Fibroblast of skin of left quadriceps (primary cell): ENCODE results near the gene DEK.
"Not testable (repeated sequence)": the region's sequence is repeated elsewhere in the genome, so short reads cannot be mapped to it uniquely, and the experiment has no call there.

Experiments
- DNase-seq, 2 experiments: peaks; one replicate each; pipeline ENCODE4 v3.0.0-alpha.2; 2013; ENCODE audit warnings: low read depth in 2 of 2

Gene DEK

GRCh38 chr6:18264219-18264922 is at the start of gene DEK:
DEK (minus strand) TSS chr6:18264530; CDS start chr6:18263987, 543 bp downstream.
- peak; percentile 71 to 76 for DNase-seq

- no peak for DNase-seq
Observed at GRCh38 chr6:18312368-18312767, 48.0 kb upstream of the DEK start.

- not testable (repeated sequence) for DNase-seq
Observed at GRCh38 chr6:18310010-18310409, 45.7 kb upstream of the DEK start.

GRCh38 chr6:18309046-18309445 is 44.7 kb upstream of the DEK start:
- no peak for DNase-seq

- peak; percentile 73 to 75 for DNase-seq
Observed at GRCh38 chr6:18308070-18308735, 43.9 kb upstream of the DEK start.

GRCh38 chr6:18306977-18307376 is 42.6 kb upstream of the DEK start:
- DNase-seq: peak; percentile 89 to 91

GRCh38 chr6:18302561-18303439 is 38.5 kb upstream of the DEK start:
- peak in 1 of 2 experiments; percentile 8 for DNase-seq

GRCh38 chr6:18293076-18293904 is 29.0 kb upstream of the DEK start:
- peak in 1 of 2 experiments; percentile 7 for DNase-seq

- DNase-seq: no peak
Observed at GRCh38 chr6:18289283-18289682, 25.0 kb upstream of the DEK start.

- DNase-seq: no peak
Observed at GRCh38 chr6:18284261-18284660, 19.9 kb upstream of the DEK start.

- no peak for DNase-seq
Observed at GRCh38 chr6:18281564-18281963, 17.2 kb upstream of the DEK start.

GRCh38 chr6:18280084-18280483 is 15.8 kb upstream of the DEK start:
- DNase-seq: no peak

- DNase-seq: no peak
Observed at GRCh38 chr6:18279422-18279821, 15.1 kb upstream of the DEK start.

GRCh38 chr6:18277237-18278006 is 13.1 kb upstream of the DEK start:
- DNase-seq: no peak

- DNase-seq: no peak
Observed at GRCh38 chr6:18276610-18277236, 12.4 kb upstream of the DEK start.

GRCh38 chr6:18270216-18270615 is 5.9 kb upstream of the DEK start:
- DNase-seq: no peak

GRCh38 chr6:18269717-18270116 is 5.4 kb upstream of the DEK start:
- no peak for DNase-seq

GRCh38 chr6:18269253-18269652 is 4.9 kb upstream of the DEK start:
- DNase-seq: peak in 1 of 2 experiments; percentile 52

- DNase-seq: no peak
Observed at GRCh38 chr6:18268066-18268465, 3.7 kb upstream of the DEK start.

- no peak for DNase-seq
Observed at GRCh38 chr6:18266523-18266912, 2.2 kb upstream of the DEK start.
